Neuronal stem cell (in vitro differentiated cells): ENCODE measurements around the gene MAGEL2.

Experiments used
- DNase-seq: peaks from one replicate; pipeline ENCODE4 v3.0.0-alpha.2; 2013; ENCODE audit warnings: low spot score
- H2AFZ ChIP-seq: one replicate; pipeline ENCODE4 v1.6.1; 2013; ENCODE audit warnings: mild to moderate bottlenecking, low read length, inconsistent platforms
- H2AK5ac ChIP-seq: 2 replicates; pipeline ENCODE4 v1.6.1; 2013; ENCODE audit warnings: low read depth, mild to moderate bottlenecking, inconsistent platforms, low read length, moderate library complexity, mixed read lengths
- H2BK120ac ChIP-seq: 2 replicates; pipeline ENCODE4 v1.6.1; 2013; ENCODE audit warnings: low read depth, mild to moderate bottlenecking, inconsistent platforms, low read length, moderate library complexity, mixed read lengths
- H2BK12ac ChIP-seq: one replicate; pipeline ENCODE4 v1.6.1; 2013; ENCODE audit warnings: low read length, inconsistent platforms
- H2BK15ac ChIP-seq: 2 replicates; pipeline ENCODE4 v1.6.1; 2013; ENCODE audit warnings: mild to moderate bottlenecking, low read length, inconsistent platforms, mixed read lengths
- H2BK5ac ChIP-seq: one replicate; pipeline ENCODE4 v1.6.1; 2013; ENCODE audit warnings: inconsistent platforms, mild to moderate bottlenecking, low read length, moderate library complexity
- H3K14ac ChIP-seq: one replicate; pipeline ENCODE4 v1.6.1; 2013; ENCODE audit warnings: low read length, inconsistent platforms
- H3K18ac ChIP-seq: 2 replicates; pipeline ENCODE4 v1.6.1; 2013; ENCODE audit warnings: low read length, inconsistent platforms
- H3K23ac ChIP-seq: 2 replicates; pipeline ENCODE4 v1.6.1; 2013; ENCODE audit warnings: low read depth, mild to moderate bottlenecking, mixed read lengths, low read length, inconsistent platforms; ENCODE audit not compliant: poor library complexity
- H3K27ac ChIP-seq: replicated peaks from 3 replicates; pipeline ENCODE4 v1.5.1; 2013; ENCODE audit warnings: low read length, inconsistent platforms
- H3K27me3 ChIP-seq, 3 experiments: 2 replicates each; pipeline ENCODE4 v1.6.1; 2013; ENCODE audit warnings: low read length in 3 of 3, mild to moderate bottlenecking in 2 of 3, inconsistent platforms in 1 of 3, low read depth in 1 of 3, mixed read lengths in 1 of 3, moderate library complexity in 1 of 3; ENCODE audit not compliant: control insufficient read depth in 3 of 3, insufficient read depth in 3 of 3
- H3K36me3 ChIP-seq, 2 donors: replicated peaks in 1 of 2; 2 replicates each; pipeline ENCODE4 v1.6.1; 2013; ENCODE audit warnings: low read length in 2 of 2; ENCODE audit not compliant: control insufficient read depth in 2 of 2, insufficient read depth in 2 of 2
- H3K4ac ChIP-seq: 2 replicates; pipeline ENCODE4 v1.6.1; 2013; ENCODE audit warnings: inconsistent platforms, mild to moderate bottlenecking, low read length, moderate library complexity
- H3K4me1 ChIP-seq, 2 donors: 1 replicate in 1 of 2; 2 replicates in 1 of 2; pipeline ENCODE4 v1.6.1; 2013; ENCODE audit warnings: low read length in 2 of 2, low read depth in 1 of 2; ENCODE audit not compliant: control insufficient read depth in 2 of 2, insufficient read depth in 1 of 2
- H3K4me2 ChIP-seq: one replicate; pipeline ENCODE4 v1.6.1; 2013; ENCODE audit warnings: mild to moderate bottlenecking, low read length, inconsistent platforms; ENCODE audit not compliant: insufficient read depth, poor library complexity, severe bottlenecking
- H3K4me3 ChIP-seq, 2 donors: 2 replicates each; pipeline ENCODE4 v1.5.1; 2013; ENCODE audit warnings: low read length in 2 of 2, mild to moderate bottlenecking in 2 of 2, inconsistent platforms in 1 of 2, moderate library complexity in 1 of 2
- H3K79me1 ChIP-seq: one replicate; pipeline ENCODE4 v1.6.1; 2013; ENCODE audit warnings: low read depth, mild to moderate bottlenecking, inconsistent platforms, low read length, moderate library complexity
- H3K9ac ChIP-seq: one replicate; pipeline ENCODE4 v1.6.1; 2013; ENCODE audit warnings: mild to moderate bottlenecking, low read depth, low read length, inconsistent platforms; ENCODE audit not compliant: poor library complexity
- H3K9me3 ChIP-seq, 2 donors: replicated peaks in 1 of 2; 2 replicates each; pipeline versions ENCODE3 to v1.6.1; 2013; ENCODE audit warnings: low read length in 2 of 2, mild to moderate bottlenecking in 2 of 2, inconsistent platforms in 1 of 2, low read depth in 1 of 2, mixed read lengths in 1 of 2, moderate library complexity in 1 of 2; ENCODE audit not compliant: control insufficient read depth in 2 of 2, insufficient read depth in 1 of 2
- H4K8ac ChIP-seq: one replicate; pipeline ENCODE4 v1.6.1; 2013; ENCODE audit warnings: low read depth, mild to moderate bottlenecking, inconsistent platforms, low read length, moderate library complexity
- H4K91ac ChIP-seq: one replicate; pipeline ENCODE4 v1.6.1; 2013; ENCODE audit warnings: low read length, low read depth, mild to moderate bottlenecking, inconsistent platforms; ENCODE audit not compliant: poor library complexity
- WGBS, 2 donors: extraction: QIAGEN DNeasy Blood & Tissue Kit; methylation state at CpG; one replicate each; pipeline ENCODE4 v1.1.7; 2013; ENCODE audit warnings: missing lambda C conversion rate in 2 of 2, mixed read lengths in 1 of 2; ENCODE audit not compliant: insufficient read length in 2 of 2, insufficient replicate concordance in 1 of 2; ENCODE audit errors: extremely low coverage in 2 of 2; 5-methylcytosine and 5-hydroxymethylcytosine counted together

Gene MAGEL2

GRCh38 chr15:23670970-23671369 is 23.3 kb upstream of the MAGEL2 start:
- Histone ChIP-seq H3K9me3 (peaks cover 0 to 3% of the 10 kb centered on the region in 2 donors), H3K4me3 (no peak overlapping the region), H3K4me2 (no peak overlapping the region), H4K91ac (no peak overlapping the region), H3K79me1 (no peaks in the 10 kb centered on the region), H3K23ac (no peak overlapping the region), H2BK120ac (no peak overlapping the region), H3K36me3 (no peaks in the 10 kb centered on the region), H3K14ac (no peak overlapping the region), H3K9ac (no peak overlapping the region), H4K8ac (no peak overlapping the region), H3K18ac (no peak overlapping the region), H2BK15ac (no peak overlapping the region), H3K27me3 (no peaks in the 10 kb centered on the region), H2BK12ac (no peak overlapping the region), H3K4me1 (no peaks in the 10 kb centered on the region), H2AK5ac (no peak overlapping the region), H3K4ac (no peak overlapping the region), H2AFZ (no peak overlapping the region), H2BK5ac (no peak overlapping the region), H3K27ac (no peak overlapping the region)
- DNase-seq, result no peak
- WGBS, 2 donors, result no CpG with 5 or more reads among the region's 1 CpG

- H3K79me1 ChIP-seq, result no peaks in the 10 kb centered on the region
- H3K18ac ChIP-seq, result no peak overlapping the region
- no peak overlapping the region for H2BK12ac ChIP-seq
- H3K27me3 ChIP-seq, result no peaks in the 10 kb centered on the region
- no peak overlapping the region for H3K27ac ChIP-seq
- H3K4me2 ChIP-seq, result no peak overlapping the region
- H3K9me3 ChIP-seq, result peaks cover 0 to 1% of the 10 kb centered on the region in 2 donors
- H4K91ac ChIP-seq, result no peak overlapping the region
- no CpG with 5 or more reads among the region's 2 CpGs for WGBS, 2 donors
- no peak overlapping the region for H3K14ac ChIP-seq
- H2AK5ac ChIP-seq, result no peak overlapping the region
- H2BK120ac ChIP-seq, result no peak overlapping the region
- no peak overlapping the region for H3K4ac ChIP-seq
- H3K23ac ChIP-seq, result no peak overlapping the region
- H3K9ac ChIP-seq, result no peak overlapping the region
- H4K8ac ChIP-seq, result no peak overlapping the region
- H2BK5ac ChIP-seq, result no peak overlapping the region
- no peak overlapping the region for H3K4me3 ChIP-seq
- H2BK15ac ChIP-seq, result no peak overlapping the region
- H3K36me3 ChIP-seq, result no peaks in the 10 kb centered on the region
- no peak for DNase-seq
- peaks cover 0 to 2% of the 10 kb centered on the region in 2 donors for H3K4me1 ChIP-seq
- H2AFZ ChIP-seq, result no peak overlapping the region
Measured at GRCh38 chr15:23663232-23663631, 15.6 kb upstream of the MAGEL2 start.

GRCh38 chr15:23648920-23649515 is 1.4 kb upstream of the MAGEL2 start:
- no peak overlapping the region for H2BK120ac ChIP-seq
- DNase-seq, result peak; percentile 40
- H3K36me3 ChIP-seq, result no peaks in the 10 kb centered on the region
- H2AFZ ChIP-seq, result no peak overlapping the region
- H3K4me2 ChIP-seq, result no peak overlapping the region
- no CpG with 5 or more reads among the region's 6 CpGs for WGBS, 2 donors
- no peak overlapping the region for H2BK12ac ChIP-seq
- peaks cover 2 to 3% of the 10 kb centered on the region in 2 donors for H3K4me1 ChIP-seq
- H4K8ac ChIP-seq, result no peak overlapping the region
- H3K9ac ChIP-seq, result no peak overlapping the region
- no peak overlapping the region for H3K14ac ChIP-seq
- no peak overlapping the region for H3K4ac ChIP-seq
- H2BK5ac ChIP-seq, result no peak overlapping the region
- H2BK15ac ChIP-seq, result no peak overlapping the region
- H3K23ac ChIP-seq, result no peak overlapping the region
- no peak overlapping the region for H3K4me3 ChIP-seq
- H3K27ac ChIP-seq, result no peak overlapping the region
- H3K27me3 ChIP-seq, result no peaks in the 10 kb centered on the region
- no peak overlapping the region for H2AK5ac ChIP-seq
- peaks cover 0 to 9% of the 10 kb centered on the region in 2 donors for H3K9me3 ChIP-seq
- no peaks in the 10 kb centered on the region for H3K79me1 ChIP-seq
- no peak overlapping the region for H3K18ac ChIP-seq
- no peak overlapping the region for H4K91ac ChIP-seq

- DNase-seq, result no peak
- no peak overlapping the region for H2BK120ac ChIP-seq
- no peak overlapping the region for H2AK5ac ChIP-seq
- H3K79me1 ChIP-seq, result no peaks in the 10 kb centered on the region
- peak overlapping the region; percentile 74 for H2AFZ ChIP-seq
- peaks cover 0 to 9% of the 10 kb centered on the region in 2 donors for H3K9me3 ChIP-seq
- no peak overlapping the region for H3K23ac ChIP-seq
- H2BK15ac ChIP-seq, result no peak overlapping the region
- peaks cover 2 to 6% of the 10 kb centered on the region in 2 donors for H3K4me1 ChIP-seq
- no peak overlapping the region for H3K14ac ChIP-seq
- H3K27me3 ChIP-seq, result no peaks in the 10 kb centered on the region
- H3K4ac ChIP-seq, result no peak overlapping the region
- no peak overlapping the region for H3K9ac ChIP-seq
- peak overlapping the region; percentile 54 for H3K4me2 ChIP-seq
- no peaks in the 10 kb centered on the region for H3K36me3 ChIP-seq
- H2BK5ac ChIP-seq, result no peak overlapping the region
- H4K91ac ChIP-seq, result no peak overlapping the region
- H4K8ac ChIP-seq, result no peak overlapping the region
- no CpG with 5 or more reads among the region's 17 CpGs for WGBS, 2 donors
- H3K18ac ChIP-seq, result no peak overlapping the region
- H3K4me3 ChIP-seq, result peak overlapping the region; percentile 59 to 90
- H3K27ac ChIP-seq, result no peak overlapping the region
- H2BK12ac ChIP-seq, result no peak overlapping the region
Measured at GRCh38 chr15:23647001-23647295, 719 bp downstream of the MAGEL2 start.
